Activated naive CD4-positive, alpha-beta T cell treated with anti-CD3 and anti-CD28 coated beads, Interleukin-2, amount 50 U/mL, for 16 hours (primary cell): ENCODE measurements around the gene ADAMTS12.

ENCODE experiments used
- DNase-seq: peaks from one replicate; pipeline ENCODE4 v3.0.0-alpha.2; 2020

ADAMTS12 gene

DNA sequence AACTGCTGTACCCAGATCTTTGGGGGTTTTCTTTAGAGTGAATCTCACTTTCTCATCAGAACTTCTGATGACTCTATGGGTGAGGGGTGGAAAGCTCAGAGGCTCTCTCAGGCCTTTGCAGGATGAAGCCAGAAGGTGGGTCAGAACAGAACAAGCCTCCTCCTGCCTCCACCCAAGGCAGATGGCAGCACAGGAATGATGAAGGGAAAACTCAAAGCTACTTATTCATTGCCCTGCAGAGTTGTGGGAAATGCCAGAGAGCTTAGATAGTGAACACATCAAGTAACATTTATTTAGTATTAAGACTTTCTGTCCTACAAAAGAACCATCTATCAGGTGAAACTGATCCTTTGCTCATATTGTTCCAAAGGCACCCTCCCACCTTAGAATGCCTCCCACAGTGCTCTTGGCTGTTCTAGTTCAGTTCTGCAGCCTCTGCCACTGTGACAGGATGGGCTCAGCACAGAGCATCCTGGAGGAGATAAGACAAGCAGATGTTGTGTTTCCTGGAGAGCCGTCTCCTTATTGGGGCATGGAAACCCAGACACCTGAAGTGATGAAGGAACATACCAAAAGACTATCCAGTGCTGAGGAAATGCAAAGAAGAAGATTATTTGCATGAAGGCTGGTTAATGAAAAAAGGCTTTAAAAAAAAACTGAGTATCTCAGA lies 146.6 kb downstream of the ADAMTS12 start:
- DNase-seq = no peak

DNA sequence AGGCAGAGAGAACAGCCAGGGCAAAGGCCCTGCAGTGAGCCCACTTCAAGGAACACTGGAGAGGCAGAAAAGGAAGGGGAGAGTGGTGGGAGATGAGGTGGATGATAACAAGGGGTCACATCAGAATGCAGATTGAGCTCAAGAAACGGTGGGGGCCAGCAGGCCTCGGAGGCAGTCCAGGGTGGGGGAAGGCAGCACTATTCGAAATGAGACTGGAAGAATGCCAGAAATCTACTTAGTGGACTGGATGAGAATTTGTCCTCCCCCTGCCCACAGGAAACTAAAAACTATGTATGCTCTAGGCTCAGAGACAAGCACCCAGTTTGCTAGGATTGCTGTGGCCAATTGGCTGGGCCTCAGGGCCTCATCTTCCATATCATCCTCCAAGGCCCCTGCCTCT lies 148.7 kb downstream of the ADAMTS12 start:
- no peak for DNase-seq

DNA sequence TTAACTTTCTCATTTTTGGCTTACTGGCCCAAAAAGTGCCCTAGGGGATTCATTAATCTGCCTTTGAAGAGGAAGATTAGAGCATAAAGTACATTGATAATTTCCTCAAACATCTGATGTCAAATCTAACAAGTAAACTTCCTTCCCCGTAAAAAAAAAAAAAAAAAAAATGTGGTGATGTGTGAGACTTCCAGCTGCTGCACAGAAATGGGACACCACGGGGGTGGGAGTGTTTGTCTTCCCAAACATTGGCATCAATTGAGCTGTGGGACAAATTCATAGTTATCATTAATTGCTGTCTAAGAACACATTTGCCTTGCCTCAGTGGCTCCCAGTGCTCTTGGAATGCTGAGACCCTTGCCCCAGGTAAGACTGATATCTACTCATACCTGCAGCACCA lies 149.6 kb downstream of the ADAMTS12 start:
- no peak for DNase-seq

DNA sequence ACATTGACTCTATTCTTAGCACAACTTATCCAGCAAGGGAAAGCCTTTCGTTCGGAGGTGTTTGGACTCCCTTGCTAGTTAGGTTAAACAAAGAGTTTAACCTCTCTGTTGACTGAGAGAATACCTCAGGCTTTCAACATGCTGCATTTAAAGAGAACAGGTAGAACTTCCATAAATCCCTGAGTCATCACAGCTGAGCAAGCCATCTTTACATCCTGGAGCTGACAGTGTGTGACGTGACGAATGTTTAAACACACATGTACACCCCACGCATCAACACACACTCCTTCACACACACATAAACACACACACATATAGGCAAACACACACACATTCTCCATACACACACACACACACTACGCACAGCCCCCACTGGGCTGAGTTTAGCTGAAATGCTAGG lies 152.8 kb downstream of the ADAMTS12 start:
- DNase-seq = no peak

DNA sequence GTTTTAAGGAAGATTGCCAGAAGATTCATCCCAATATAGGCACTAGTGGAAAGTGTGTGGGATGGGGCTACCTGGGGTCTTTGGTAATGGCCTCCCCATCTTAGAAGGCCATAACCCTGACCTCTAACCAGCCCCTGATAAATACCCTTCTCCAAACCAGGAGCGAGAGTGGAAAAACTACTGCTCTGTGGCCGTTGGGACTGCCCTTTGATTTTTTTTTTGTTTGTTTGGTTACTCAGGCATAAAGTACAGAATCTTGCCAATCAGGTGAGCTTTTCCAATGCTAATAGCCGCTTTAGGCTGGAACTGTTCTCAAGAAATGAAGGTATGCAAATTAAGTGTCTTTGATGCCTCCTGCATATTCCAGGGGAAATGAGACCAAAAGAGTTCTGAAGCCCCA lies 153.7 kb downstream of the ADAMTS12 start:
- DNase-seq = no peak

DNA sequence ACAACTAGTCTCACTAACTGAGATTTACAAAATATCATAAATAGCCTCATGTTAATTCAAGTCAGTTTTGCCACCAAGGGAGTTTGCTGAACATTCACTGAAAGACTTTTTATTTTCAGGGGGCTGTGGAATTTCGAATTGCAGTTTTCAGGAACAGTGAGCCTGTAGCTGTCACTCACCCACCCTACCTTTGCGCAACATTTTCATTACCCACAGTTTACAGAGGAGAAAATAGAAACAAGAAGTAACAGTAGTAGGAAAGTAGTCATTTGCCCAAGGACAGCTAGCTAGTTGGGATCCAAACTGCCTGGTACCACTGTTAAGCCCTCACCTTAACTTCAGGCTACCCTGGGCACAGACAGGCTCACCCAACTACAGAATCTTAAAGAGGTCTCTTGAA lies 154.1 kb downstream of the ADAMTS12 start:
- DNase-seq = no peak

DNA sequence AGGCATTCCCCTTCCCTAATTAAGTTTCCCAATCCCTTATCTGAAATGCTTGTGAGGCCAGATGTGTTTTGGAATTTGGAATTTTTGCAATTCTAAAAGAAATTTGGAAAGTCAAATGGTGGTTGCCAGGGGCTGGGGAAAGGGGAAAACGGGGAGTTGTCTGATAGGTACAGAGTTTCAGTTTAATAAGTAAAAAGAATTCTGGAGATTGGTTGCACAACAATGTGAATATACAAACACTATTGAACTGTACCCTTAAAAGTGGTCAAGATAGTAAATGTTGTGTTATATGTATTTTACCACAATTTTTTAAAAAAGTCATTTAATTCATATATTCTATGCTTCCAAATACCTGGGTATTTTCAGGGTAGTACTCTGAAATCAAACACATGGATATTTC lies 154.5 kb downstream of the ADAMTS12 start:
- no peak for DNase-seq

DNA sequence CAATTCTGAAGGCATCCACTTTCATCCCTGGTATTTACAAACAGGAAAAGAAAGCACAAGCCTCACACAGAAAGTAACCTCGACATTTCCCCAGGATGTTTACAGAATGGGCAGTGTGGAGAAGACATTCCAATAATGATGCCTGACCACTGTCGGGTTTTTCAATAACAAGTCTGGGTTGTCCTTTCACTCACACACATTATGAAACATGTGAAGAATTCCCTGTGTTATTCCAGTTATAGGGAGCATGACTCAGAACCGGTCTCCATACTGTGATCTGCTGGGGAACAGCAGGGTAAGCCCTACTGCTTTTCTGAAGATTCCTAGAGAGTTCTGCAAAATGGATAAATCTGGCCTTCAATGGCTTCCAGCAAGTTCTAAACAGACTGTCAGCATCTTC lies 155.3 kb downstream of the ADAMTS12 start:
- DNase-seq = no peak

DNA sequence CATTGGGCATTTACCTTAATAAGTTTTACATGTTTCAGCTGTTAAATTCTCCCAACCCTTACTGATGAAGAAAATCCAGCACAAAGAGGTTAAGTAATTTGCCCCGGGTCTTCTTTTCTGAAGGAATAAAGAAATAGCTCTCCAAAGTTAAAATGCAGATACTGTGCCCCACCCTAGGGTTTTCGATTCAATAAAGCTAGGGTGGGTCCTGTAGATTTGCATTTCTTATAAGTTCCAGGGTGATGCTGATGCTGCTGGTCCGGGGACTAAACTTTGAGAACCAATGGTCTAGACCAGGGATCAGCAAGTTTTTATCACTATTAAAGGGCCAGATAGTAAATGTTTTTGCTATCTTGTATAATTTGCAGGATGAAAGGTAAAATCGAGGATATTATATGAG lies 156.7 kb downstream of the ADAMTS12 start:
- no peak for DNase-seq

DNA sequence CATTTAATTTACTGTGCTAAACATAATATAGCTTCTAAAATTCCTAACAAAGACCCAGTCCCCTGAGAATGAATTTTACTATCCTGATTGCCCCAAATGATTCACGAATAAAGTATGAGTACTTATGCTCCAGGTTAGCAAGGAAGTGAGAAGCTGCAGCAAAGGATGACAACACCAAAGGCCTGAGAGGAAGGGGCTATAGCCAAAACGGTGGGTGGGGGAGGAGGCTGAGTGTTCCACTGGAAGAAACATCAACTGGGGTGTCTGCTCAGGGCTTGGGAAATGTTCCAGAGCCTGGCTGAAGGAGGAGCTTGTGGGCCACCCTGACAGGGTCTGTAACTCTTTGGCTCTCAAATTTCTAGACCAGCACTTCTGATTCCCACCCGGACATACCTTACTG lies 157.3 kb downstream of the ADAMTS12 start:
- DNase-seq = no peak

DNA sequence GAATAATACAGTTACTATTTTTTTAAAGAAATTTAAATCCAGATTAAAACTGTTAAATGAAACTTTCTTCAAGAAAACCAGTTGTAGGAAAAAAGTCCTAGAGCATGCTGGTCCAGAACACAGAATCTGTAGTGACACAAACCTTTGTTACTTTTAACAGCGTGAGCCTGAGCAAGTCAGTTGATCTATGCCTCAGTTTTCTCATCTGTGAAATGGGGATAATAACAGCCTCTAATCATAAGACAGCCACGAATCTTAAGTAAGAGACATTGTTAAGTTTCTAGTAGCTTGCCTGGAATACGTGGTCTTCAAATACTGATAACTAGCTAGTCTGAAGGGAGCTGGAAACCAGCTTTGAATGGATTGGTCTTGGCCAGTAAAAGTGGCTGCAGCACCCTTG lies 158.6 kb downstream of the ADAMTS12 start:
- no peak for DNase-seq

DNA sequence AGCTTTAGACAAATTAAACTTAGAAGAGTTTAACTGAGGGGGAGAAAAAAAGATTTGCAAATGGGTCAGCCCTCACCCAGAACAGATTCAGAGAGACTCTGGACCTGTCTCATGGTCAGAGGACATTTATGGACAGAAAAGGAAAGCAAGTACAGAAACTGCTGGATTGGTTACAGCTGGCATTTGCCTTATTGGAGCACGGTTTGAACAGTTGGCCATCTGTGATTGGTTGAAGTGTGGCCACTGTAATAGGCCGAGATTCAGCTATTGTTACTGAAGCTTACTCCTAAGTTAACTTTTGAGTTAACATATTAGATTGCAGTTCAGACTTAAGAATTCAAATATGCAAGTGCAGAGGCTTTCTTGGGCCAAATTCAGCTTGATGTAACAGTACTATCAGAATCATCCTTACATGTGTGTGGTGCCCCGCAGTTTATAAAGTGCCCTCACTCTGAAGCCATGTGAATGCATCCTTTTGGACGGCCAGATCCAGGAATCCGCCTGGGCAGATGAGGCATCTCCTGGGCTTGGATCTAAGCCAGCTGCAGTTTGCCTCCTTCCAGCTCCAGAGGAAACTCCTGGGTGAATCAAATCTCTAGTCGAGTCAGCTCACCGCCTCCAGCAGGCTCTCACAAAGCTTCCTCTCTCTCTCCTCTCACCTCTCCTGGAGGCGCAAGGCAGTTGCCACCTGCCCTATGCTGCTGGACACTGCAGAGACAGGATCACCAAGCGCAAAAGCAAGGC lies 165.2 kb downstream of the ADAMTS12 start:
- DNase-seq = no peak

DNA sequence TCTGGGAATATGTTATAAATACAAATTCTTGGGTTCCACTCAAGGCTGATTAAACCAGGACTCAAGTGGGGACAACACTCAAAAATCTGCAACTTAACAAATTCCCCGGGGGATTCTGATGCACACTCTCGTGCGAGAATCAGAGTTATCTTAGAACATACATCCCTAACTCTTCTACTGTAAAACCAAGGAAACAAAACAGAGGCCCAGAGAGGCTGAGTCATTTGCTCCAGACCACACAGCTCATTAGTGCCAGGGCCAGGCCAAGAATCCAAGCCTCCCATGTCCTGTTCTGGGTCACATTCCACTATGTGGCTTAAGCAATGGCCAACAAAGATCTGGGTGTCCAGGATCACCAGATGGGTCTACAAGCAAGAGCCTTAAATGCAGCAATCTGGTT lies 166.0 kb downstream of the ADAMTS12 start:
- no peak for DNase-seq

DNA sequence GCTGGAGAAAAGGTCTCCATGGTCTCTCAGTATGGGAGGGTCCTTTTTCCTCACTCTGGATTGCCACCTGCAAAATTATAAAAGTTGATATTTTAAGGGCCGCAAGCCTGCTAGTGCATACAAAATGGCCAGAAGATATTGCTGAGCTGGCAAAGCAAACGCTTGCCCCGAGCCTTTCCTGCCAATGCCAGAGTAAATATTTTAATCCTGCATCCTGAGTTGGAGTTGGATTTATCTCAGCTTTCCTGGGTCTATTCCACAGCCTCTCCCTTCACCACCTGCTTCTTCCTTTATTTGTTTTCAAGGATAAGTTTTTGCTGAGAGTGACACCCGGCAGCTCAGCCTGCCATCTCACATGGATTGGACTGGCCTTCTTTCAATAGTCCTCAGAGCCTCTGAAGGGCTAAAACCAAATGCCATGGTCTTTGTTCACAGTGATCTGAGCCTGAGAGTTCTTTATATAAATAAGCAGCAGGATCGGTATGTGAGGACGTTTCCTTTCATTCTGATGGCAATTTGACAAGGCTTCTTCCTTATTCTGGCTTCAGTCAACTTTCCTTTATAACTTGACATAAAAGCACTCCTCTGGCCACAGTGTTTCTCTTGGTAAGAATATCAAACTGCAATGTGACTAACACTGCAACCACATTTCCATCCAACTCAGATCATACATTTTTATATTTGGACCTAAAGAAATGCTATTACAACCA lies 170.1 kb downstream of the ADAMTS12 start:
- no peak for DNase-seq

DNA sequence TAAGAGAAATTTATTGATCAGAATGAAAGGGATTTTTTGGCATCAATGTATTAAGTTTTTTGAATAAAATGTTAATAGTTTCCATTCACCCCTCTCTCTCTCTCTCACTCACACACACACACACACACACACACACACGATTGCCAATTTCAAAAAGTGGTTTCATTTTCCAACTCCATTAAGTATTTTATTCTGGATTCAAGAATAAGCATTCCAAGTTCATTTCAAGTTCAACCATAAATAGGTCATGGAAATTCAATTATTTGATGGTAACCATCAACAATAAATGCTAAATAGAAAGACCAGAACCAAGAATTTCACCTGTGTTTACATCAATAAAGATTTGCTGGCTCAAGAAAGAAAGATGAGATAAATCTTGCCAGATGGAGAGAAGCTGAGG lies 171.6 kb downstream of the ADAMTS12 start:
- DNase-seq = no peak

DNA sequence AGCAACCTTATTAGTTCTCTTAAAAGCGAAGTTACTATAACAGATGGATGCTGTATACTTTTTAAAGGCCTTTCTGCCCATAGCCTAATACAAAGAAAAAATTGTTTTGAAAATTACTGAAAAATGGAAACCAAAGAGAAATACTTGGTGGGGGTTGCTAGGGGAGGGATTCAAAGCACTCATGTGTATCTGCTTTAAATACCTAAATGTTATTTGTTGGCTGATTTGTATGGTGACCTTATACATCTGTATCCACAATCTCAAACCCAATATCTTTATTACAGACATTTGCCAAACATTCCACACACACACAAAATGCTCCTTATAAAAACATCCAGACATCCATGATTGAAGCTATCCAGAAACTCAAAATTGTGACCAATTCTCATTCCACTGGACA lies 172.0 kb downstream of the ADAMTS12 start:
- DNase-seq = no peak

DNA sequence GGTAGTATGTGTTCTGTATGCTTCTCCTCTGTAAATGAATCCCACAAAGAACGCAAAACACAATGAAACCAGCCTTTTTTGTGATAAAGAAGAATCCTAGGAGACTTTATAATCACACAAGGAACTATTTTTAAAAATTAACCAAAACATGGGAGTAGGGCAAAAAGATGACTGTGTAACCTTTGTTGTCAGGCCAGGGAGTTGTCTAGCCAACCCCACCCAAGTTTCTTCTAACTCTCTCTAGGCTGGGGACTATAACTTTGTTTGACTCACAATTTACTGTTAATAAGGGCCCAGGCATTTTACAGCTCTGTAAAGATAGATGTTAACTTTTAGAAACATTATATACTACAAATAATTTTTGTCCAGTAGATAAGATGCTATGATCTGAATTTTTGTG lies 176.1 kb downstream of the ADAMTS12 start:
- no peak for DNase-seq

DNA sequence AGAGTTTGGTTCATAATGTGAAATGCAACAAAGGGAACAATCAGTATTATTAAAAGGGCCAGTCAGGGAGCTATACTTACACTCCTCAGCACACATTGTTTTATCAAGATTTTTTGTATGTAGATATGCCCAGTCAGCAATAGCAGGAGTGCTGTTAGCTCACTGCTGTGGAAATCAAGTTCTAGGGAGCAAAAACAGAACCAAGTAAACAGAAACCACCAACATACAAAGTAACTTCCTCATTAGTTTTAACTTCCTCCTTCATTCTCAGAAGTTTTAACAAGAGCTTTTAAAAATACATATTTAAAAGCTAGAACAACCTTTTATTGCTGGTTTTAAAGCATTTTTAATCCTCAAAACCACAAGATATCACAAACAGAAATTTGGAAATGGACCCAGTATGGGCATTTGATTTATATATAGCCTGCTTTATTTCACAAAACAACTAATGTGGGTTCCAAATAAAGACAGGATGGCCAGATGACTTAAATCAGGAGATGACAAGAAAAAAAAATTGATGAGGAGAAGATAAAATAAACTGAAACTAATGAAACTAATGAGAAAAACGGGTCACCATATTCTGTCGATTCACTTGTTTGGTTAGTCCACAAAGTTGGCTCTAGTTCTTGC lies 178.5 kb downstream of the ADAMTS12 start:
- DNase-seq = no peak

DNA sequence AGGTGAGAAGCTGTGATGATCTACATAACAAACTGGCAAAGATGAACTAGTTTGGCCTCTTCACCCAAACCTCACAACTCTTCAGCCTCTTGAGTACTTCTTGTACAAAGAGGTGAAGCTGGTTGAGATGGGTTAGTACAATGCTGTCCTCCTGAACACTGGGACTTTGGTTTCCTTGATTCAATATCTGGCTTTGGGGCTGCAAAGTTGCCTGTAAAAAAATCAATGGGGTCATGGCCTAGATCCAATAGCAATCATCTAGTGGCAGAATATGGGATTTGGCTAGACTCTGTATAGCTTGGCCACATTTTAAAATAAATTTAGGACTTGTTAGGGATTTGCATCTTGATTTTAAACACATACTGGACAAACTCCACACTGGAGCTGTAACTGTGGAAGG lies 179.1 kb downstream of the ADAMTS12 start:
- no peak for DNase-seq

DNA sequence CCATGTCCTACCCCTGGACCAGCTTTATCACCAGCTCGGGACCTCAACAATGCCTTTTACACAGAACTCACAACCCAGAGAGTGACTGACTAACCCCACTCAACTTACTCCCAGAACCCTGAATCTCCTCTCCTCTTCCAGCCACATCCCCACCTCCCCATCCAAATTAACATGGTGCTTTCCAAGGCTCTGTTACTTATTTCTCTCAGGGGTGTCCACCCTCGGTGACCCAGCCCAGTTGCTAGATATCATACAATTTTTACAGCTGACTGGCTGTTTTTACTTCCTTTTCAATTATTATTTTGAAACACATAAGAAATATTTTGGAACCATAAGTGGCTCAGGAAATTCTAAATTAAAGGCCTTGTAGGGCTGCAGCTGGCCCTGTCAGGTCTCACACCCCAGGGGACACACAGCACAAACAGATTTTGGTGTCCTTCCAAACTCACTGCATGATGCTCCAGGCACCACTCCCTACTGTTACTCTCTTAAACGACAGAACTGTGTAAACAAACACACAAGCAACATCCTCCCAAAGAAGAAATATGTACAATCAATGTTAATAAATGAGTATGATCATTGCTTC lies 180.6 kb downstream of the ADAMTS12 start:
- no peak for DNase-seq

DNA sequence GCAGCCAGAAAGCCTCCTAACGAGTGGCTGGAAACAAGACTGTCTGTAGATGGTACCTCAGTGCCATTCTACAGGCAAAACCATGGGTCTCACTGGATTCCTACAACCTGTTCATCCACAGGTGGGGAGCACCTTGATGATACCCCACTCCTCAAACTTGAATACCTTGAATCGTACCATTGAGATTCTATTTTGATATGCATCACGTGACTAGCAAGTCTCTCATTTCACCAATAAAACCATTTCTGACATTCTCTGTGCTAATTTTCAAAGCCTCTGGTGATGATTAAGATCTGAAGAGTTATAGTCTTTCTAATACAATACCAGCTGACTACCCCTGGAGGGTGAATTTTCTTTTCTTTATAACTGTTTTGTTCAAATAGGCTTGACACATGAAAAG lies 188.9 kb downstream of the ADAMTS12 start:
- no peak for DNase-seq

DNA sequence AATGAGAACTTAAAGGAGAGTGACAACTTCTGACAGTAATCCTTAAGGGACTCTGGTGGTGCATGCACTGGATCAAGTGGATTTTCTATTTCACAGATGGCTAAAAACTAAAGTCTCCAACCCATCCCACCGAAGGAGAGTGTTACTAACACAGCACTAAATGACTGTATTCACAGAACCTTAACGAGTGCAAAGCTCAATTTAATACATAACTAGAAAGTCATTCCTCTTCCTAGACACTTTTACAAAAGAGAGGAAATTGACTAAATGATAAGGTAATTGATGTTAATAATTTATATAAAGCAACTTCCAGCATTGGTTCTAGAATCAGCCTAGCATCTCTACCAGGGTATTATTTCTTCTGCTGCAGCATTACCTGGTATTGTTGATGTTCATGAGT lies 189.8 kb downstream of the ADAMTS12 start:
- no peak for DNase-seq

DNA sequence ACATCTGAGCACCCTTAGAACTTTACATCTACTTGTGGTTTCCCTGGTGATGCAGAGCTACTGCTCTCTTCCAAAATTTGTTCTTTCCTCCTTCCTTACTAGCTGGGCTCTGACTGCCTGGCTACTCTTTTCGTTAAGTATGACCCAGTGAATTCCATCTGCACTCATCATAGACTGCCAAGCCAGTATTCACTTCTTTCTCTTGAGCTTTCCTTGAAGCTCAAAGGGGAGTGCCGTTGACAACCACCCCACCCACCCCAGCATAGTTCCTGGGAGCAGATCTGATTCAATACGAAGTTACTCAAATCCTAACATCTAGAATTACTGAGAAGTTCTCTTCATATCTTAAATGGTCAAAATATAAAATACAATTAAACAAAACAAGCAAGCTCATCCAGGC lies 190.5 kb downstream of the ADAMTS12 start:
- DNase-seq = no peak
